ENCODE results near the gene WSB1.

WSB1 gene

DNA sequence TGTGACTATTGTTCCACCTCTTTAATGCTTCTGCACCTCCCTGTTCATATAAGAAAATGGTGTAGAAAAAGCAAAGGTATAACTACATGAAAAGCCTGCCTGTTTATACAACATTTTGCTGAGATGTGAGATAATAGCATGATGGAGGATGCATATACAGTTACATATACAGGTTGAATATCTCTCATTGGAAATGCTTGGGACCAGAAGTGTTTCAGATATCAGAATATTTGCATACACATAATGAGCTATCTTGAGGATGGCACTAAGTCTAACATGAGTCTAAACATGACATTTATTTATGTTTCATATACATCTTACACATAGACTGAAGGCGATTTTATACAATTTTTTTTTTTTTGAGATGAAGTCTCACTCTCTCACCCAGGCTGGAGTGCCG, 5.7 kb upstream of the WSB1 start:
- H3K4me2 ChIP-seq (ENCODE audit: low read depth, low read length, poor library complexity, severe bottlenecking) = no peak overlapping the region
- H3K27me3 ChIP-seq (ENCODE audit: low read length) = no peaks in the 10 kb centered on the region
- no peak overlapping the region for H3K4me3 ChIP-seq (ENCODE audit: insufficient read depth, low read length, poor library complexity, severe bottlenecking)
- H3F3A ChIP-seq (ENCODE audit: insufficient read depth) = no peaks in the 10 kb centered on the region
- no peaks in the 10 kb centered on the region for H3K79me2 ChIP-seq (ENCODE audit: insufficient read depth, low read length)
- no peaks in the 10 kb centered on the region for H4K20me1 ChIP-seq (ENCODE audit: low read depth, low read length)
- H3K9me2 ChIP-seq (replicated peaks; ENCODE audit: insufficient read depth, low read length) = no peaks in the 10 kb centered on the region
- H3K36me3 ChIP-seq (ENCODE audit: low read length) = no peaks in the 10 kb centered on the region
- H3K9ac ChIP-seq (ENCODE audit: low read length) = no peak overlapping the region
- no peak overlapping the region for H2AFZ ChIP-seq (ENCODE audit: low read depth, low read length, severe bottlenecking)
- TF ChIP-seq, protein P1, sequence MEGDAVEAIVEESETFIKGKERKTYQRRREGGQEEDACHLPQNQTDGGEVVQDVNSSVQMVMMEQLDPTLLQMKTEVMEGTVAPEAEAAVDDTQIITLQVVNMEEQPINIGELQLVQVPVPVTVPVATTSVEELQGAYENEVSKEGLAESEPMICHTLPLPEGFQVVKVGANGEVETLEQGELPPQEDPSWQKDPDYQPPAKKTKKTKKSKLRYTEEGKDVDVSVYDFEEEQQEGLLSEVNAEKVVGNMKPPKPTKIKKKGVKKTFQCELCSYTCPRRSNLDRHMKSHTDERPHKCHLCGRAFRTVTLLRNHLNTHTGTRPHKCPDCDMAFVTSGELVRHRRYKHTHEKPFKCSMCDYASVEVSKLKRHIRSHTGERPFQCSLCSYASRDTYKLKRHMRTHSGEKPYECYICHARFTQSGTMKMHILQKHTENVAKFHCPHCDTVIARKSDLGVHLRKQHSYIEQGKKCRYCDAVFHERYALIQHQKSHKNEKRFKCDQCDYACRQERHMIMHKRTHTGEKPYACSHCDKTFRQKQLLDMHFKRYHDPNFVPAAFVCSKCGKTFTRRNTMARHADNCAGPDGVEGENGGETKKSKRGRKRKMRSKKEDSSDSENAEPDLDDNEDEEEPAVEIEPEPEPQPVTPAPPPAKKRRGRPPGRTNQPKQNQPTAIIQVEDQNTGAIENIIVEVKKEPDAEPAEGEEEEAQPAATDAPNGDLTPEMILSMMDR (IDR thresholded peaks at IDR 0.05; ENCODE audit: insufficient read depth, low read length, poor library complexity, severe bottlenecking) = no peak
- no peak for TF ChIP-seq EZH2phosphoT487 (conservative IDR thresholded peaks at IDR 0.05; ENCODE audit: low read length)
- no peak overlapping the region for H3K27ac ChIP-seq (ENCODE audit: low read depth, low read length)
- no peaks in the 10 kb centered on the region for H3K9me3 ChIP-seq (ENCODE audit: insufficient read depth, low read length)

DNA sequence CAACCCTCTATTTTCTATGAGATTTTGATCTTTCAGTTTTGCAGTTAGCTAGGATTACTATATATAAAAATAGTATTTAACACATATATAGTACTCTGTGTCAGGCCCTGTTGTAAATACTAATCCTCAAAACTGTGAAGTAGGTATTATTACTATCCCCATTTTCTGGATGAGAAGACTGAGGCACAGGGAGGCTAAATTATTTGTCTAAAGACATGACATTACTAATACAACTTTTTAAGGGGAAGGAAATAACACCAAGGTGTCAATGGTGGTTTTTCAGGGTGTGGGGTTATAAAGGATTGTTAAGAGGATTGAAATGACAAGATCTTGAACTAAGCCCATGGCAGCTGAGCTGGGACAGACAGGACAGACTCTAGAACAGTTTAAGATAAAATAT, 4.1 kb upstream of the WSB1 start:
- no peaks in the 10 kb centered on the region for H3K9me3 ChIP-seq (ENCODE audit: insufficient read depth, low read length)
- H3K36me3 ChIP-seq (ENCODE audit: low read length) = no peaks in the 10 kb centered on the region
- no peaks in the 10 kb centered on the region for H4K20me1 ChIP-seq (ENCODE audit: low read depth, low read length)
- no peak overlapping the region for H3K27ac ChIP-seq (ENCODE audit: low read depth, low read length)
- no peaks in the 10 kb centered on the region for H3K9me2 ChIP-seq (replicated peaks; ENCODE audit: insufficient read depth, low read length)
- H3K4me3 ChIP-seq (ENCODE audit: insufficient read depth, low read length, poor library complexity, severe bottlenecking) = no peak overlapping the region
- H3K9ac ChIP-seq (ENCODE audit: low read length) = no peak overlapping the region
- TF ChIP-seq EZH2phosphoT487 (conservative IDR thresholded peaks at IDR 0.05; ENCODE audit: low read length) = no peak
- TF ChIP-seq, protein P1 (IDR thresholded peaks at IDR 0.05; ENCODE audit: insufficient read depth, low read length, poor library complexity, severe bottlenecking) = no peak
- peaks cover 8% of the 10 kb centered on the region for H3K79me2 ChIP-seq (ENCODE audit: insufficient read depth, low read length)
- no peaks in the 10 kb centered on the region for H3F3A ChIP-seq (ENCODE audit: insufficient read depth)
- H3K27me3 ChIP-seq (ENCODE audit: low read length) = no peaks in the 10 kb centered on the region
- no peak overlapping the region for H2AFZ ChIP-seq (ENCODE audit: low read depth, low read length, severe bottlenecking)
- no peak overlapping the region for H3K4me2 ChIP-seq (ENCODE audit: low read depth, low read length, poor library complexity, severe bottlenecking)

DNA sequence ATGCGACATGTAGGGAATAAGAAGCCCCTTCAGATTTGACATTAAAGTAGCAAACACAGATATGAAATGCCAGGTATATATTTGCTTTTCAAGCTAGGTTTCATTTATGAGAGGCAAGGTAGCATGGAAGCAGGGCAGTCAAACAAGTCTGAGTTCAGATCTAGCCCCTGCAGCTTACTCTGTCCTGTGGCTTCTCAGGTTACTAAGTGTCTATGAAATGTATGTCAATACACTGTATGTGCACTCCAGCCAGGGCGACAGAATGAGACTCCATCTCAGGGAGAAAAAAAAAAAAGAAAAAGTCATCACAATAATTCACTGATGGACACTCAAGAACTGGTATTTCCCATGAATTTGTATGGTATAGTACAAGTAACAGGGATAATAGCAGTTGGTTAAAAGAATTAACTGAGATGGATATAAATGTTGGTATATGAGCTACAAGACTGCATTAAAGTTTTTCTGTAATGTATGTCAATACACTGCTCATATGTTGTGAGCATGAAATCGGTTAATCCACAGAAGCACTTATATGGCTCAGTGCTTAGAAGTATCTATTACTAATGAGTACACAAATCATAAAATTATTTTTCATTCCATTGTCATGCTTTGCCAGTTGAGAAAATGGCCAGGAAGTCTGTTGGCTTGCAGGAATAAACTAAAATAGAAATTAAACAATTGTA, 2.9 kb upstream of the WSB1 start:
- H2AFZ ChIP-seq (ENCODE audit: low read depth, low read length, severe bottlenecking) = no peak overlapping the region
- H3K9me3 ChIP-seq (ENCODE audit: insufficient read depth, low read length) = no peaks in the 10 kb centered on the region
- H3K79me2 ChIP-seq (ENCODE audit: insufficient read depth, low read length) = peaks cover 20% of the 10 kb centered on the region
- H3K9ac ChIP-seq (ENCODE audit: low read length) = no peak overlapping the region
- H3F3A ChIP-seq (ENCODE audit: insufficient read depth) = 0 out of 2 replicates have a peak, but pooled peaks cover 1% of the 10 kb centered on the region
- H3K36me3 ChIP-seq (ENCODE audit: low read length) = peaks cover 4% of the 10 kb centered on the region; the same call in 1 of the 2 replicates
- no peaks in the 10 kb centered on the region for H3K27me3 ChIP-seq (ENCODE audit: low read length)
- H3K4me3 ChIP-seq (ENCODE audit: insufficient read depth, low read length, poor library complexity, severe bottlenecking) = no peak overlapping the region
- H3K4me2 ChIP-seq (ENCODE audit: low read depth, low read length, poor library complexity, severe bottlenecking) = no peak overlapping the region
- H3K9me2 ChIP-seq (replicated peaks; ENCODE audit: insufficient read depth, low read length) = no peaks in the 10 kb centered on the region
- no peak for TF ChIP-seq EZH2phosphoT487 (conservative IDR thresholded peaks at IDR 0.05; ENCODE audit: low read length)
- TF ChIP-seq, protein P1 (IDR thresholded peaks at IDR 0.05; ENCODE audit: insufficient read depth, low read length, poor library complexity, severe bottlenecking) = no peak
- 0 out of 2 replicates have a peak, but pooled peaks cover under 1% of the 10 kb centered on the region for H4K20me1 ChIP-seq (ENCODE audit: low read depth, low read length)
- no peak overlapping the region for H3K27ac ChIP-seq (ENCODE audit: low read depth, low read length)
